ENCODE results near the gene CALML3. TPM values are rescaled to one million over a fixed set of nuclear protein-coding genes. Genes with fewer than 3 reads are reported as not detected.

CALML3 gene
- total RNA-seq, 1 donor from 2014 or later, result not detected

GRCh38 chr10:5506751-5507648 is 17.8 kb upstream of the CALML3 start:
- no peak for DNase-seq (ENCODE audit: low read depth)
- Mint-ChIP-seq H3K4me3 (ENCODE audit: unreplicated experiment) (no peak overlapping the region), H3K4me1 (ENCODE audit: low read depth, unreplicated experiment) (peaks cover 1% of the 10 kb centered on the region), H3K36me3 (ENCODE audit: low read depth, unreplicated experiment) (no peaks in the 10 kb centered on the region), H3K27me3 (ENCODE audit: low read depth, unreplicated experiment) (peaks cover 54% of the 10 kb centered on the region), H3K27ac (ENCODE audit: unreplicated experiment) (no peak overlapping the region), H3K9me3 (ENCODE audit: unreplicated experiment) (no peaks in the 10 kb centered on the region)
- Histone ChIP-seq H2AFZ (ENCODE audit: low read depth, low read length) (no peak overlapping the region), H3K9me3 (ENCODE audit: insufficient read depth, low read depth, low read length) (no peaks in the 10 kb centered on the region), H3K4me1 (ENCODE audit: insufficient read depth, low read length) (no peaks in the 10 kb centered on the region), H4K20me1 (ENCODE audit: insufficient read depth, low read length) (no peaks in the 10 kb centered on the region), H3K79me2 (ENCODE audit: insufficient read depth, low read length) (no peaks in the 10 kb centered on the region), H3K27me3 (ENCODE audit: insufficient read depth, low read length) (peaks cover 11% of the 10 kb centered on the region), H3K27ac (ENCODE audit: low read depth, low read length) (no peak overlapping the region), H3K36me3 (ENCODE audit: insufficient read depth, low read length) (no peaks in the 10 kb centered on the region), H3K4me3 (ENCODE audit: insufficient read depth, low read depth, low read length) (no peak overlapping the region), H3K9ac (ENCODE audit: low read length) (no peak overlapping the region), H3K4me2 (ENCODE audit: low read length) (no peak overlapping the region)
- no peak for FAIRE-seq
- TF ChIP-seq EZH2 (IDR thresholded peaks at IDR 0.05; ENCODE audit: insufficient read depth, low read length), result no peak
- TF ChIP-seq CTCF (IDR thresholded peaks at IDR 0.05; ENCODE audit: insufficient read depth, low read depth, low read length), result no peak

GRCh38 chr10:5507649-5508131 is 17.1 kb upstream of the CALML3 start:
- Histone ChIP-seq H3K36me3 (ENCODE audit: insufficient read depth, low read length) (no peaks in the 10 kb centered on the region), H3K4me1 (ENCODE audit: insufficient read depth, low read length) (no peaks in the 10 kb centered on the region), H3K4me3 (ENCODE audit: insufficient read depth, low read depth, low read length) (no peak overlapping the region), H3K79me2 (ENCODE audit: insufficient read depth, low read length) (no peaks in the 10 kb centered on the region), H4K20me1 (ENCODE audit: insufficient read depth, low read length) (no peaks in the 10 kb centered on the region), H3K9ac (ENCODE audit: low read length) (no peak overlapping the region), H3K4me2 (ENCODE audit: low read length) (no peak overlapping the region), H3K9me3 (ENCODE audit: insufficient read depth, low read depth, low read length) (no peaks in the 10 kb centered on the region), H2AFZ (ENCODE audit: low read depth, low read length) (no peak overlapping the region), H3K27me3 (ENCODE audit: insufficient read depth, low read length) (peaks cover 6% of the 10 kb centered on the region), H3K27ac (ENCODE audit: low read depth, low read length) (no peak overlapping the region)
- FAIRE-seq (no peak), DNase-seq (ENCODE audit: low read depth) (no peak)
- TF ChIP-seq CTCF (IDR thresholded peaks at IDR 0.05; ENCODE audit: insufficient read depth, low read depth, low read length), result no peak
- TF ChIP-seq EZH2 (IDR thresholded peaks at IDR 0.05; ENCODE audit: insufficient read depth, low read length), result no peak
- no peak overlapping the region for H3K4me3 Mint-ChIP-seq (ENCODE audit: unreplicated experiment)
- peaks cover 58% of the 10 kb centered on the region for H3K27me3 Mint-ChIP-seq (ENCODE audit: low read depth, unreplicated experiment)
- H3K9me3 Mint-ChIP-seq (ENCODE audit: unreplicated experiment), result no peaks in the 10 kb centered on the region
- H3K27ac Mint-ChIP-seq (ENCODE audit: unreplicated experiment), result no peak overlapping the region
- H3K36me3 Mint-ChIP-seq (ENCODE audit: low read depth, unreplicated experiment), result no peaks in the 10 kb centered on the region
- H3K4me1 Mint-ChIP-seq (ENCODE audit: low read depth, unreplicated experiment), result no peaks in the 10 kb centered on the region

- H3K4me3 Mint-ChIP-seq (ENCODE audit: unreplicated experiment), result no peak overlapping the region
- H3K4me1 Mint-ChIP-seq (ENCODE audit: low read depth, unreplicated experiment), result no peaks in the 10 kb centered on the region
- H3K9me3 Mint-ChIP-seq (ENCODE audit: unreplicated experiment), result no peaks in the 10 kb centered on the region
- H3K27ac ChIP-seq (ENCODE audit: low read depth, low read length), result no peak overlapping the region
- H4K20me1 ChIP-seq (ENCODE audit: insufficient read depth, low read length), result no peaks in the 10 kb centered on the region
- H3K4me3 ChIP-seq (ENCODE audit: insufficient read depth, low read depth, low read length), result no peak overlapping the region
- H3K9ac ChIP-seq (ENCODE audit: low read length), result no peak overlapping the region
- H3K36me3 ChIP-seq (ENCODE audit: insufficient read depth, low read length), result no peaks in the 10 kb centered on the region
- no peak for DNase-seq (ENCODE audit: low read depth)
- no peak for FAIRE-seq
- H3K27me3 Mint-ChIP-seq (ENCODE audit: low read depth, unreplicated experiment), result peaks cover 58% of the 10 kb centered on the region
- TF ChIP-seq EZH2 (IDR thresholded peaks at IDR 0.05; ENCODE audit: insufficient read depth, low read length) (no peak), CTCF (IDR thresholded peaks at IDR 0.05; ENCODE audit: insufficient read depth, low read depth, low read length) (no peak)
- no peak overlapping the region for H2AFZ ChIP-seq (ENCODE audit: low read depth, low read length)
- no peaks in the 10 kb centered on the region for H3K36me3 Mint-ChIP-seq (ENCODE audit: low read depth, unreplicated experiment)
- H3K79me2 ChIP-seq (ENCODE audit: insufficient read depth, low read length), result no peaks in the 10 kb centered on the region
- H3K27ac Mint-ChIP-seq (ENCODE audit: unreplicated experiment), result no peak overlapping the region
- peaks cover 10% of the 10 kb centered on the region for H3K27me3 ChIP-seq (ENCODE audit: insufficient read depth, low read length)
- no peak overlapping the region for H3K4me2 ChIP-seq (ENCODE audit: low read length)
- no peaks in the 10 kb centered on the region for H3K9me3 ChIP-seq (ENCODE audit: insufficient read depth, low read depth, low read length)
- no peaks in the 10 kb centered on the region for H3K4me1 ChIP-seq (ENCODE audit: insufficient read depth, low read length)
These were observed 16.6 kb upstream of the CALML3 start for GRCh38 chr10:5508161-5508604.
